HG03060 (cell line): Measurements from ENCODE around the gene C7orf25.

Experiments
- ATAC-seq: cut with Tn5 transposase; IDR thresholded peaks from one replicate; pipeline ENCODE4 v1.9.1; 2021; ENCODE audit warnings: low read depth, moderate number of reproducible peaks; ENCODE audit not compliant: unreplicated experiment

The C7orf25 gene

DNA sequence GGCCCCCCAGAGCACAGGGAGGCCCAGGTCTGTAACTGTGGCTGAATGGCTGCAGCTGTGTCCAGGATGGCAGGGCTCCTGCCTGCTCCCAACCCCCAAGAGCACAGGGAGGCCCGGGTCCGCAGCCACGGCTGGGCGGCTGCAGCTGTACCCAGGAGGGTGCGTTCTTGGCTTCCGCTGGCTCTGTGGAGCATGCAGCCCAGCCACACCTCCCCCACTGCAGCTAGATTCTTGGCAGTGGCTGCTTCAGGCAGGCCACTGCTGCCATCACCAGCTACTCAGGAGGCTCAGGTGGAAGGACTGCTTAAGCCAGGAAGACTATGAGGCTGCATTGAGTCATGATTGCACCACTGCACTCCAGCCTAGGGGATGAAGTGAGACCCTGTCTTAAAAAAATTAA lies 27.9 kb downstream of the C7orf25 start:
- no peak for ATAC-seq

DNA sequence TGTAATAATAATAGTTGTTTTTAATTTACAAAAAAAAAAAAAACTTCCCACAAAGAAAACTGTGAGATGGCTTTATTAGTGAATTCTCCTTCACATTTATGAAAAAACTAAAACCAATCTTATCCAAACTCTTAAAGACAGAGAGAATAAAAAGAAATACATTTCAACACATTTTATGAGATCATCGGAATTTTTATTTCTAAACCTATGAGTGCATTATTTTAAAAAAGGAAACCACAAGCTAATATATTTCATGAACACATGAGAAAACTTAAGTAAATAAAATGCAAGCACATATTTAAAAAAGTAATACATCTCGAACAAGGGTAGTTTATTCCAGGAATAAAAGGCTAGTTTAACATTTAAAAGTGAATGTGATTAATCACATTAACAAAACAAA lies 31.5 kb downstream of the C7orf25 start:
- ATAC-seq: no peak

DNA sequence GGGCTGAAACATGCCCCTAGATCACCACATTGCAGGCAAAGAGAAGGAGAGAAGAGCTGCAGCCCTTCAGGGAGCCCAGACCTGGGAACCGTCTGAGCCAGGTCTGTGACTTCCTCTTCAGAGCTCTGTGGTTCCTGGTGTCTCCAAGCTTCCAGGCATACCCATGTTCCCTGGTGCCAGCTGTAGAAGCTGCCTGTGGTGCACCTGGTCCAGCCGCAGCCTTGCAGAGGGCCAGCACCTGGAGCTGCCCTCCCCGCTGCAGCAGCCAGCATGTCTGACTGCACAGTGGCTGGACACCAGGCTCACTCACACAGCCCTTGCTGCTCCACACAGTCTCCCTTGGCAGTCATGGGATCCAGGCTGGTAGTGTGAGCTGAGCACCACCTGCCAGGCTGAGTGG lies 33.6 kb downstream of the C7orf25 start:
- no peak for ATAC-seq

DNA sequence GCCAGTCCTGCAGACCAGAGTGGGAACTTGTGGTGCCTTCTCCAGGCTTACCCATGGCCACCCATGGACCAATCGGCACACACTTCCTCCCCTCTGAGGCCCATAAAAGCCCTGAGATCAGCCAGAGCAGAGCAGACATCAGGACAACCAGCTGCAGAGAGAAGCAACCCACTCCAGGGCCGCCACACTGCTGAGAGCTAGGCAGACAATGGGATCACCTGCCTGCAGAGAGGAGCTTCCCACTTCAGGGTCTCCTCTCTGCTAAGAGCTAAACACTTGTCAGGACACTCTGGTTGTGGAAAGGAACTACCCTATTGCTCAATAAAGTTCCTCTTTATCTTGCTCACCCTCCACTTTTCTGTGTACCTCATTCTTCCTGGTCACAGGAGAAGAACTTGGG lies 34.0 kb downstream of the C7orf25 start:
- ATAC-seq: no peak

DNA sequence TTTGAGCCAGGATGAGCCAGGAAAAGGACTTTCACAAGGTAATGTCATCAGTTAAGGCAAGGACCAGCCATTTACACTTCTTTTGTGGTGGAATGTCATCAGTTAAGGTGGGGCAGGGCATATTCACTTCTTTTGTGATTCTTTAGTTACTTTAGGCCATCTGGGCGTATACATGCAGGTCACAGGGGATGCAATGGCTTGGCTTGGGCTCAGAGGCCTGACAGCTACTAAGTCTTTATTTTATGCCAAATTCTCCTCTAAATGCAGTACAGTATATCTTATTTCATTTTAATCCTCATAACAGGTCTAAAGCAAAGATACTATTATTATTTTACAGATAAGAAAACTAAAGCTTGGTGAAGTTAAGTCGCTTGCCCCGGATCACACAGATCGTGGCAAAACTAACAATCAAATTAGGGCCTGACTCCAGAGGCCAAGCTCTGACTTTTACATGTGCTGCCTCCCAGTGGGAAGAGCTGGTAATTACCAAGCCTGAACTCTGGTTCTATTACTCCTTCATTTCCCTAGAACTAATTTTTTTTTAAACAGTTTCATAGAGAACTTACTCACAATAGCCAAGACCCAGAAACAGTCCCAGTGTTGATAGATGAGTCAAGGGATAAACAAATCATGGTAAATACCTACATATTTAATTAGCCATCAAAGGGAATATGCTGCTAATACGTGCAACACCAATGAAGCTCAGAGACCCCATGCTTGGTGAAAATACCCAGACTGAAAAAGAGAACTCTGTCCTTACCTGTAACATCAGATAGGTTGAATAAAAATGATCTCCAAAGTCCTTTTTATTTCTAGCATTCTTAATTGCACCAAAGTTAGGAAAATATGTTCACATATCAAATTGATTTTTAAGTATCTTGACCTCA lies 35.4 kb downstream of the C7orf25 start:
- peak; percentile 67 for ATAC-seq

DNA sequence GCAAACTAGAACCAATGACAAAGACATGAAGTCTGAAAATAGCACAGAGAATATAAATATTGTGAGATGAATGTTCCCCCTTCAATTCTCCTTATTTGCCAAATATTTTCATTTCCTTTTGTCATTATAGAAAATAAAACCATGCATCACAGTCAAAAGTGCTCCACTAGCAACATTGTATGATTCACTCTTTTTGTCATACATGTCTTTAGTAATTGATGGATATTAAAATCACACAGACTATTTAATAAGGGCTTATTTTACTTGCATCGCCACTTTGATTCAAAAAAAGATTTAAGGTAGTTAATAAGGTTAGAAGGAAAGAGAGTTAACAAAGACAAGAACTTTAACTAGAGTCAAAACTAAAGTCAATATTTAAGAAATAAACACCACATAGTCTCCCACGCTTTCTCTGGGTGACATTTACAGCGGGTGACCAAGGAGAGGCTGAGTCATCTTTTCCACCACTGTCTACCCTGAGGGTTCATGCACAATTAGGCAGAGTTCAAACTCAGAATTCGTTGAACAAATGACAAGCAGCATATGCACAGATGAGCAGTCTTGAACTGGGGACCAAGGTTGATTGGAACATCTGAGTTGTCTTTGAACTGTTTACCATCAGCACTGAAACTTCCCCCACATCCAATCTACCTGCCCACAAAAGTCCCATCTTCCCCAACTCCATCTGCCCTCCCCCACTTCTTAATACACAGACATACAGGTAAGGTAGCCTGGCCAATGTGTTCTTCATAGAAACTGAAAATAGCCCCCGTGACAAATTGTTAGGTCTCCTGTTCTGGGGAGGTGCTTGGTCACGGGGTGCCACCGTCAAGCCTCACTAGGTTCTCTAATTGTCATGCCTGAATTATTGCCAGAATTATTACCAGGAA lies 42.5 kb downstream of the C7orf25 start:
- ATAC-seq: peak; percentile 98

DNA sequence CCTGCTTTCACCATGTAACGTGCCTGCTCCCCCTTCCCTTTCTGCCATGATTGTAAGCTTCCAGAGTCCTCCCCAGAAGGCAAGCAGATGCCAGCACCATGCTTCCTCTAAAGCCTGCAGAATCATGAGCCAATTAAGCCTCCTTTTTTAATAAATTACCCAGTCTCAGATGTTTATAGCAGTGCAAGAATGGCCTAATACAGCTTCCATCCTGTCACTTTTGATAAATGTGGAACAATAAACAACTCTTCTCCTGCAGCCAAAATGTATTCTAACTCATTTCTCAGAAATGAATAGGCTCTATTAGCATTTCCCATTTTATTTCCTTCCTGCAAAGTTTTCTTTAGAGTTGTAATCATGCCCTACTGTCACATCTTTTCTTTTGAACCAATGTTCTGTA lies 43.4 kb downstream of the C7orf25 start:
- ATAC-seq: no peak
